ENCODE results near the gene KNCN.

The KNCN gene

GRCh38 chr1:46510998-46511365 is 40.5 kb downstream of the KNCN start:
- Histone ChIP-seq H4K20me1 (ENCODE audit: control insufficient read depth, insufficient read depth, low read depth, low read length) (no peaks in the 10 kb centered on the region), H3F3A (ENCODE audit: control insufficient read depth, insufficient read depth) (no peaks in the 10 kb centered on the region), H3K9me3 (ENCODE audit: control insufficient read depth, insufficient read depth, low read length) (no peaks in the 10 kb centered on the region), H3K4me3 (ENCODE audit: low read length) (no peak overlapping the region), H3K36me3 (ENCODE audit: control insufficient read depth, low read length) (no peaks in the 10 kb centered on the region), H3K4me2 (ENCODE audit: low read length) (no peak overlapping the region), H3K4me1 (ENCODE audit: control insufficient read depth, low read length) (no peaks in the 10 kb centered on the region), H3K9me2 (replicated peaks; ENCODE audit: control insufficient read depth, low read length) (no peaks in the 10 kb centered on the region), H3K79me2 (ENCODE audit: control insufficient read depth, low read length) (no peaks in the 10 kb centered on the region), H3K27ac (ENCODE audit: low read depth, low read length) (no peak overlapping the region), H3K27me3 (ENCODE audit: control insufficient read depth, low read length) (peaks cover 14% of the 10 kb centered on the region; the same call in 1 of the 2 replicates)
- TF ChIP-seq EZH2phosphoT487 (IDR thresholded peaks at IDR 0.05; ENCODE audit: borderline replicate concordance, low read length): no peak
- TF ChIP-seq, protein P1, sequence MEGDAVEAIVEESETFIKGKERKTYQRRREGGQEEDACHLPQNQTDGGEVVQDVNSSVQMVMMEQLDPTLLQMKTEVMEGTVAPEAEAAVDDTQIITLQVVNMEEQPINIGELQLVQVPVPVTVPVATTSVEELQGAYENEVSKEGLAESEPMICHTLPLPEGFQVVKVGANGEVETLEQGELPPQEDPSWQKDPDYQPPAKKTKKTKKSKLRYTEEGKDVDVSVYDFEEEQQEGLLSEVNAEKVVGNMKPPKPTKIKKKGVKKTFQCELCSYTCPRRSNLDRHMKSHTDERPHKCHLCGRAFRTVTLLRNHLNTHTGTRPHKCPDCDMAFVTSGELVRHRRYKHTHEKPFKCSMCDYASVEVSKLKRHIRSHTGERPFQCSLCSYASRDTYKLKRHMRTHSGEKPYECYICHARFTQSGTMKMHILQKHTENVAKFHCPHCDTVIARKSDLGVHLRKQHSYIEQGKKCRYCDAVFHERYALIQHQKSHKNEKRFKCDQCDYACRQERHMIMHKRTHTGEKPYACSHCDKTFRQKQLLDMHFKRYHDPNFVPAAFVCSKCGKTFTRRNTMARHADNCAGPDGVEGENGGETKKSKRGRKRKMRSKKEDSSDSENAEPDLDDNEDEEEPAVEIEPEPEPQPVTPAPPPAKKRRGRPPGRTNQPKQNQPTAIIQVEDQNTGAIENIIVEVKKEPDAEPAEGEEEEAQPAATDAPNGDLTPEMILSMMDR (IDR thresholded peaks at IDR 0.05; ENCODE audit: low read depth, low read length, poor library complexity, severe bottlenecking): no peak

- H3K27me3 ChIP-seq (ENCODE audit: control insufficient read depth, low read length): peaks cover 14% of the 10 kb centered on the region; the same call in 1 of the 2 replicates
- no peak overlapping the region for H3K27ac ChIP-seq (ENCODE audit: low read depth, low read length)
- H3K4me3 ChIP-seq (ENCODE audit: low read length): no peak overlapping the region
- H3K4me1 ChIP-seq (ENCODE audit: control insufficient read depth, low read length): no peaks in the 10 kb centered on the region
- H3K9me3 ChIP-seq (ENCODE audit: control insufficient read depth, insufficient read depth, low read length): no peaks in the 10 kb centered on the region
- no peaks in the 10 kb centered on the region for H3F3A ChIP-seq (ENCODE audit: control insufficient read depth, insufficient read depth)
- no peaks in the 10 kb centered on the region for H4K20me1 ChIP-seq (ENCODE audit: control insufficient read depth, insufficient read depth, low read depth, low read length)
- no peaks in the 10 kb centered on the region for H3K36me3 ChIP-seq (ENCODE audit: control insufficient read depth, low read length)
- H3K79me2 ChIP-seq (ENCODE audit: control insufficient read depth, low read length): no peaks in the 10 kb centered on the region
- TF ChIP-seq EZH2phosphoT487 (IDR thresholded peaks at IDR 0.05; ENCODE audit: borderline replicate concordance, low read length): no peak
- H3K9me2 ChIP-seq (replicated peaks; ENCODE audit: control insufficient read depth, low read length): no peaks in the 10 kb centered on the region
- no peak overlapping the region for H3K4me2 ChIP-seq (ENCODE audit: low read length)
These were observed 41.0 kb downstream of the KNCN start for GRCh38 chr1:46510341-46510997.

DNA sequence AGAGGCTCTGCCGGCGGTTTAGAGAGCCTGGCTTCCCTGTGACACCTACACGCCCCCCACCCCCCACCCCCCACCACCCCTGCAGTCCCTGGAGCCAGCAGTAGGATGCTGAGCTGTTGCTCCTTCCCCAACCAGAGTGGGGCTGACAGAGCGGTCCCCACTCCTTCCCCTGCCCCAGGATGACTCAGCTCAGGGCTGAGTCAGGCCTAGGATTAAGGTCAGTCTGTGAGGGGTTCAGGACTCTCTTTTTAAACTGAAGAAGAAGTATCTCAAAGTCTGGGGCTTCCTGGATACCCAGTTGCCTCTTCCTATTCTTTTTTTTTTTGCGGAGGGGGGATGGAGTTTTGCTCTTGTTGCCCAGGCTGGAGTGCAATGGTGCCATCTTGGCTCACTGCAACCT is 42.7 kb downstream of the KNCN start:
- Histone ChIP-seq H3F3A (ENCODE audit: control insufficient read depth, insufficient read depth) (no peaks in the 10 kb centered on the region), H3K79me2 (ENCODE audit: control insufficient read depth, low read length) (no peaks in the 10 kb centered on the region), H3K4me1 (ENCODE audit: control insufficient read depth, low read length) (no peaks in the 10 kb centered on the region), H3K9me2 (replicated peaks; ENCODE audit: control insufficient read depth, low read length) (no peaks in the 10 kb centered on the region), H3K9me3 (ENCODE audit: control insufficient read depth, insufficient read depth, low read length) (no peaks in the 10 kb centered on the region), H3K36me3 (ENCODE audit: control insufficient read depth, low read length) (no peaks in the 10 kb centered on the region), H3K27ac (ENCODE audit: low read depth, low read length) (no peak overlapping the region), H4K20me1 (ENCODE audit: control insufficient read depth, insufficient read depth, low read depth, low read length) (no peaks in the 10 kb centered on the region), H3K4me3 (ENCODE audit: low read length) (no peak overlapping the region), H3K27me3 (ENCODE audit: control insufficient read depth, low read length) (peaks cover 7% of the 10 kb centered on the region; the same call in 1 of the 2 replicates), H3K4me2 (ENCODE audit: low read length) (no peak overlapping the region)
- TF ChIP-seq, protein P1 (IDR thresholded peaks at IDR 0.05; ENCODE audit: low read depth, low read length, poor library complexity, severe bottlenecking): no peak
- no peak for TF ChIP-seq EZH2phosphoT487 (IDR thresholded peaks at IDR 0.05; ENCODE audit: borderline replicate concordance, low read length)

GRCh38 chr1:46506470-46507219 is 44.8 kb downstream of the KNCN start:
- Histone ChIP-seq H3K4me3 (ENCODE audit: low read length) (no peak overlapping the region), H3K36me3 (ENCODE audit: control insufficient read depth, low read length) (no peaks in the 10 kb centered on the region), H3K4me2 (ENCODE audit: low read length) (no peak overlapping the region), H3K4me1 (ENCODE audit: control insufficient read depth, low read length) (no peaks in the 10 kb centered on the region), H4K20me1 (ENCODE audit: control insufficient read depth, insufficient read depth, low read depth, low read length) (no peaks in the 10 kb centered on the region), H3K27me3 (ENCODE audit: control insufficient read depth, low read length) (peaks cover 7% of the 10 kb centered on the region), H3K9me3 (ENCODE audit: control insufficient read depth, insufficient read depth, low read length) (no peaks in the 10 kb centered on the region), H3F3A (ENCODE audit: control insufficient read depth, insufficient read depth) (no peaks in the 10 kb centered on the region), H3K27ac (ENCODE audit: low read depth, low read length) (no peak overlapping the region), H3K79me2 (ENCODE audit: control insufficient read depth, low read length) (no peaks in the 10 kb centered on the region), H3K9me2 (replicated peaks; ENCODE audit: control insufficient read depth, low read length) (no peaks in the 10 kb centered on the region)
- TF ChIP-seq EZH2phosphoT487 (IDR thresholded peaks at IDR 0.05; ENCODE audit: borderline replicate concordance, low read length): no peak
- TF ChIP-seq, protein P1 (IDR thresholded peaks at IDR 0.05; ENCODE audit: low read depth, low read length, poor library complexity, severe bottlenecking): no peak
